B cell (primary cell): Measurements from ENCODE around the gene ENOPH1. TPM values are rescaled to one million over a fixed set of nuclear protein-coding genes. Genes with fewer than 3 reads are reported as not detected.

ENCODE experiments used
- ATAC-seq: fragments of 200-7000 bp; cut with Tn5 transposase; one replicate; pipeline ENCODE4 v1.10.0; 2021; ENCODE audit warnings: low read depth, mild to moderate bottlenecking, moderate number of reproducible peaks, moderate library complexity
- CTCF ChIA-PET: fragments of 350-600 bp; sonication (Branson Sonifier 250); formaldehyde crosslinking; loops from one replicate; lab custom pipeline; 2021; ENCODE audit warnings: antibody characterized with exemption, inconsistent platforms; lab: Charles Lee
- POLR2A ChIA-PET: fragments of 350-600 bp; sonication (Branson Sonifier 250); formaldehyde crosslinking; loops from one replicate; lab custom pipeline; 2021; ENCODE audit warnings: antibody characterized with exemption; lab: Charles Lee
- DNase-seq: peaks from one replicate; pipeline ENCODE4 v3.0.0; 2013
- H2AFZ ChIP-seq: 2 replicates; pipeline ENCODE4 v1.6.1; 2012; ENCODE audit warnings: mild to moderate bottlenecking, low read depth, low read length; ENCODE audit not compliant: insufficient read depth, poor library complexity, severe bottlenecking
- H3K27ac ChIP-seq, 2 donors: 1 replicate in 1 of 2; 2 replicates in 1 of 2; pipeline ENCODE4 v1.5.1; 2012 to 2013; ENCODE audit warnings: low read length in 2 of 2, mild to moderate bottlenecking in 2 of 2, moderate library complexity in 1 of 2
- H3K27me3 ChIP-seq, 4 experiments: fragments of 200-600 bp in 1 of 4; sonication (generic) in 1 of 4; replicated peaks in 1 of 4; 1 replicate in 2 of 4; 2 replicates in 2 of 4; pipeline versions ENCODE4 v1.6.1 to v1.7.0; 2013 to 2016; ENCODE audit warnings: low read length in 3 of 4, mild to moderate bottlenecking in 2 of 4, mixed read lengths in 1 of 4, moderate library complexity in 1 of 4; ENCODE audit not compliant: insufficient read depth in 4 of 4, control insufficient read depth in 3 of 4; ENCODE audit errors: control extremely low read depth in 1 of 4
- H3K36me3 ChIP-seq, 2 experiments: replicated peaks in 1 of 2; 1 replicate in 1 of 2; 2 replicates in 1 of 2; pipeline versions ENCODE4 v1.6.1 to v1.7.1; 2013; ENCODE audit warnings: low read length in 1 of 2; ENCODE audit not compliant: insufficient read depth in 2 of 2, control insufficient read depth in 1 of 2; ENCODE audit errors: control extremely low read depth in 1 of 2, extremely low read depth in 1 of 2
- H3K4me1 ChIP-seq, 2 donors: fragments of 200-600 bp in 1 of 2; sonication (generic) in 1 of 2; 1 replicate in 1 of 2; 2 replicates in 1 of 2; pipeline versions ENCODE4 v1.5.1 to v1.6.1; 2013 to 2017; ENCODE audit warnings: low read length in 2 of 2; ENCODE audit not compliant: control insufficient read depth in 2 of 2, insufficient read depth in 2 of 2
- H3K4me2 ChIP-seq: replicated peaks from 2 replicates; pipeline ENCODE3; 2012; ENCODE audit warnings: mild to moderate bottlenecking, low read depth, low read length; ENCODE audit not compliant: poor library complexity, severe bottlenecking
- H3K4me3 ChIP-seq, 5 experiments: fragments of 200-600 bp in 1 of 5; sonication (generic) in 1 of 5; 1 replicate in 3 of 5; 2 replicates in 2 of 5; pipeline versions ENCODE4 v1.5.1 to v1.7.0; 2011 to 2016; ENCODE audit warnings: low read length in 4 of 5, mild to moderate bottlenecking in 4 of 5, low read depth in 2 of 5, control low read depth in 1 of 5, moderate library complexity in 1 of 5; ENCODE audit not compliant: insufficient read depth in 1 of 5; ENCODE audit errors: control extremely low read depth in 1 of 5, extremely low read depth in 1 of 5
- H3K79me2 ChIP-seq: fragments of 200-600 bp; sonication (generic); one replicate; pipeline ENCODE4 v1.6.0; 2016; ENCODE audit warnings: low read length; ENCODE audit not compliant: control insufficient read depth, insufficient read depth
- H3K9ac ChIP-seq: fragments of 200-600 bp; sonication (generic); 2 replicates; pipeline ENCODE4 v1.6.1; 2017; ENCODE audit warnings: mild to moderate bottlenecking, low read length, moderate library complexity
- H3K9me3 ChIP-seq, 3 donors: one replicate each; pipeline versions ENCODE4 v1.6.1 to v1.7.1; 2013; ENCODE audit warnings: low read length in 2 of 3; ENCODE audit not compliant: control insufficient read depth in 2 of 3, insufficient read depth in 1 of 3; ENCODE audit errors: control extremely low read depth in 1 of 3
- H4K20me1 ChIP-seq: 2 replicates; pipeline ENCODE4 v1.6.0; 2012; ENCODE audit warnings: mild to moderate bottlenecking, low read length; ENCODE audit not compliant: insufficient read depth, control insufficient read depth, poor library complexity, severe bottlenecking
- H3K27ac Mint-ChIP-seq: one replicate; pipeline ENCODE4 v1.8.0; 2021; ENCODE audit warnings: mixed read lengths
- H3K27me3 Mint-ChIP-seq: one replicate; pipeline ENCODE4 v1.8.0; 2021; ENCODE audit warnings: mixed read lengths
- H3K4me1 Mint-ChIP-seq: one replicate; pipeline ENCODE4 v1.8.0; 2021; ENCODE audit warnings: mixed read lengths
- H3K4me3 Mint-ChIP-seq: one replicate; pipeline ENCODE4 v1.8.0; 2021; ENCODE audit warnings: mixed read lengths
- H3K9me3 Mint-ChIP-seq: one replicate; pipeline ENCODE4 v1.8.0; 2022; ENCODE audit warnings: mixed read lengths; ENCODE audit not compliant: insufficient read depth
- EZH2 ChIP-seq: IDR thresholded peaks from 2 replicates; pipeline ENCODE4 v1.6.1; 2012; ENCODE audit warnings: borderline replicate concordance, low read depth, mild to moderate bottlenecking, moderate library complexity, low read length; ENCODE audit not compliant: insufficient read depth, poor library complexity, severe bottlenecking
- WGBS: methylation state at CpG from one replicate; pipeline ENCODE4 v1.1.5; 2013; ENCODE audit warnings: missing lambda C conversion rate; ENCODE audit not compliant: insufficient coverage; 5-methylcytosine and 5-hydroxymethylcytosine counted together
- intact Hi-C: fragments of 100-400 bp; cut with micrococcal nuclease; formaldehyde crosslinking; loops from one replicate; pipeline ENCODE4 v1.10.0; 2022
- polyA plus RNA-seq: library from polyadenylated mRNA; depleted of rRNA; stranded (reverse); fragments of >200 nt; gene quantifications from 2 replicates; pipeline ENCODE4 v1.2.3, GENCODE V29; 2012
- total RNA-seq, 2 donors: library from RNA; stranded (reverse); fragments of 120-200 nt in 1 of 2; gene quantifications; 1 replicate in 1 of 2; 2 replicates in 1 of 2; pipeline versions ENCODE4 v1.2.3 to v1.2.4, GENCODE V29; 2013 to 2022
- TF ChIP-seq, protein P1 (sequence below): fragments of 200-600 bp; IDR thresholded peaks from one replicate; pipeline ENCODE4 v1.8.0; 2022; ENCODE audit warnings: antibody characterized with exemption, mild to moderate bottlenecking

The ENOPH1 gene
- total and polyA plus RNA-seq, 2 donors (not counting 1 experiment from before 2014, with no cell fraction given), result 10.9 to 20.2 TPM

DNA sequence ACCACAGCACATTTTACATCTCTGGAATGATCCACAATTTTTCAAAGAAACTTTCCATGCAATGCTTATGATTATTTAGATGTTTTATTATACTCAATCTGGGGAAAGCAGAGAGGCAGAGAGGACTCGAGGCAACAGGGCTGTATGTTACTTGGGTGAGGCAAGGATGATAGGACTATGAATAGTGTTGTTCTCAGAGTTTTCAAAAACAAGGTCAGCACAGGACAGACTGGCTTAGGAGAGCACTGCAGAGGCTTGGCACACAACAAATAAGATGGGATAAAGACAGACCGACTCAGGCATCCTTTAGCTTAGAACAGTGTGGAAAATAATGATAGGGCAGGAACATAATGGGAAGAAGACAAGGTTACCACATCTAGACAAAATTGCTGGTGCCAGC, 66.0 kb downstream of the ENOPH1 start:
- H3K9me3 Mint-ChIP-seq, result no peaks in the 10 kb centered on the region
- no peaks in the 10 kb centered on the region for H3K4me1 Mint-ChIP-seq
- no peak for DNase-seq
- H3K4me3 ChIP-seq, result no peak overlapping the region
- no peak overlapping the region for H3K4me2 ChIP-seq
- TF ChIP-seq, protein P1, sequence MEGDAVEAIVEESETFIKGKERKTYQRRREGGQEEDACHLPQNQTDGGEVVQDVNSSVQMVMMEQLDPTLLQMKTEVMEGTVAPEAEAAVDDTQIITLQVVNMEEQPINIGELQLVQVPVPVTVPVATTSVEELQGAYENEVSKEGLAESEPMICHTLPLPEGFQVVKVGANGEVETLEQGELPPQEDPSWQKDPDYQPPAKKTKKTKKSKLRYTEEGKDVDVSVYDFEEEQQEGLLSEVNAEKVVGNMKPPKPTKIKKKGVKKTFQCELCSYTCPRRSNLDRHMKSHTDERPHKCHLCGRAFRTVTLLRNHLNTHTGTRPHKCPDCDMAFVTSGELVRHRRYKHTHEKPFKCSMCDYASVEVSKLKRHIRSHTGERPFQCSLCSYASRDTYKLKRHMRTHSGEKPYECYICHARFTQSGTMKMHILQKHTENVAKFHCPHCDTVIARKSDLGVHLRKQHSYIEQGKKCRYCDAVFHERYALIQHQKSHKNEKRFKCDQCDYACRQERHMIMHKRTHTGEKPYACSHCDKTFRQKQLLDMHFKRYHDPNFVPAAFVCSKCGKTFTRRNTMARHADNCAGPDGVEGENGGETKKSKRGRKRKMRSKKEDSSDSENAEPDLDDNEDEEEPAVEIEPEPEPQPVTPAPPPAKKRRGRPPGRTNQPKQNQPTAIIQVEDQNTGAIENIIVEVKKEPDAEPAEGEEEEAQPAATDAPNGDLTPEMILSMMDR, result no peak
- no peak for TF ChIP-seq EZH2
- H2AFZ ChIP-seq, result no peak overlapping the region
- no peak overlapping the region for H3K27ac ChIP-seq
- no peak for ATAC-seq
- no peak overlapping the region for H3K9ac ChIP-seq
- H3K27me3 Mint-ChIP-seq, result no peaks in the 10 kb centered on the region
- no peak overlapping the region for H3K4me3 Mint-ChIP-seq
- no peaks in the 10 kb centered on the region for H3K27me3 ChIP-seq
- no peak overlapping the region for H3K27ac Mint-ChIP-seq
- H3K79me2 ChIP-seq, result no peaks in the 10 kb centered on the region
- intact Hi-C loops, result no loop called here
- POLR2A ChIA-PET, result no interaction called here
- H3K4me1 ChIP-seq, result no peaks in the 10 kb centered on the region
- no peaks in the 10 kb centered on the region for H3K36me3 ChIP-seq
- no peaks in the 10 kb centered on the region for H3K9me3 ChIP-seq
- 100% methylated on average over 2 of the region's 2 CpGs for whole genome bisulfite sequencing
- CTCF ChIA-PET, result no interaction called here
- H4K20me1 ChIP-seq, result no peaks in the 10 kb centered on the region

DNA sequence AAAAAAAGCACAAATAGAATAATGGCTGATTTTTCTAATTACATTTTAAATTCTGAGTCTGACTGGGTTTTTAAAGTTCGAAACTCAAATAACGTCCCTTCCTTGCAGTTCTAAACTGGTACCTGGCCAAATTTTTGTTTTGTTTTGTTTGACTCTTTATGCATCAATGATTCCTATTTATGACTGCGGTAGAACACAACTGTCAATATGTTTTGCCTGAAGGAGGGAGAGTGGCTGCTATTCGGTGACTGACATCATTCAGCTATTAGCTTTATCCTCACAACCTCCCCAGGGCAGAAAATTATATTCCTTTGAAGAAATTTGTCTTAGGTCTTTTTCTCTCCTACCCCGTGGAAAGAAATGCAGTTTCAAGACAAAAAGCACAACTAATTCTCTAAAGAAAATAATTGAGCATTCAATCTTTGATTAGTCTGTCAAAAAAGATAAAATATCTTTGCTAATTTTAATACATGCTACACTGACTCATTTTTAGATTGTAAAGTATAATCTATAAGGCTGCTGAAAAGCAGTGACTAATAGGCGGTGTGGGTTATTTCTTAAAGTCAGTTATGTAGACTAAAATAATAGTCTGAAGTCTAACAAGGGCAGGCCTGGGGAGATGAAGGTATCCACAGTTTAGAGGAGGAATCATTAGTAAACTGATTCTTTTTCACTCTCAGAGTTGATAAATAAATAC, 69.5 kb downstream of the ENOPH1 start:
- H3K9me3 Mint-ChIP-seq, result no peaks in the 10 kb centered on the region
- no peak overlapping the region for H3K4me3 Mint-ChIP-seq
- no peak for ATAC-seq
- Histone ChIP-seq H2AFZ (no peak overlapping the region), H3K9me3 (no peaks in the 10 kb centered on the region), H3K79me2 (no peaks in the 10 kb centered on the region), H3K4me2 (no peak overlapping the region), H3K4me1 (no peaks in the 10 kb centered on the region), H3K27ac (no peak overlapping the region), H3K36me3 (no peaks in the 10 kb centered on the region), H3K4me3 (no peak overlapping the region), H3K9ac (no peak overlapping the region), H4K20me1 (no peaks in the 10 kb centered on the region), H3K27me3 (no peaks in the 10 kb centered on the region)
- ChIA-PET POLR2A (no interaction called here), CTCF (no interaction called here)
- no peak overlapping the region for H3K27ac Mint-ChIP-seq
- TF ChIP-seq EZH2, result no peak
- TF ChIP-seq, protein P1, result no peak
- no CpG with 5 or more reads among the region's 6 CpGs for WGBS
- no peaks in the 10 kb centered on the region for H3K4me1 Mint-ChIP-seq
- H3K27me3 Mint-ChIP-seq, result no peaks in the 10 kb centered on the region
- intact Hi-C loops, result no loop called here
- no peak for DNase-seq
